Spleen (tissue), 7 donors: Measurements from ENCODE around the gene LRRC75A.

Source experiments
- POLR2AphosphoS5 ChIP-seq, 3 donors: sonication (generic); formaldehyde crosslinking; IDR thresholded peaks; one replicate each; pipeline ENCODE4 v1.5.1; 2017; ENCODE audit warnings: antibody characterized with exemption in 3 of 3
- TF ChIP-seq, protein P1 (sequence below), 11 experiments: fragments of 200-600 bp in 7 of 11; fragments of 450-650 bp in 4 of 11; sonication (generic) in 4 of 11; IDR thresholded peaks in 8 of 11; conservative IDR thresholded peaks in 3 of 11; 1 replicate in 7 of 11; 2 replicates in 4 of 11; pipeline versions ENCODE4 v1.4.0 to v1.8.0; 2016 to 2021; ENCODE audit warnings: antibody characterized with exemption in 11 of 11, inconsistent platforms in 4 of 11, mild to moderate bottlenecking in 1 of 11
- donor health status: DM: no; HTN: no; CAD: no; lungs with moderate emphysema.
- donor health status: DM: no; HTN: no; CAD: no.
- donor health status: DM: no; HTN: no; CAD: no.

DNA sequence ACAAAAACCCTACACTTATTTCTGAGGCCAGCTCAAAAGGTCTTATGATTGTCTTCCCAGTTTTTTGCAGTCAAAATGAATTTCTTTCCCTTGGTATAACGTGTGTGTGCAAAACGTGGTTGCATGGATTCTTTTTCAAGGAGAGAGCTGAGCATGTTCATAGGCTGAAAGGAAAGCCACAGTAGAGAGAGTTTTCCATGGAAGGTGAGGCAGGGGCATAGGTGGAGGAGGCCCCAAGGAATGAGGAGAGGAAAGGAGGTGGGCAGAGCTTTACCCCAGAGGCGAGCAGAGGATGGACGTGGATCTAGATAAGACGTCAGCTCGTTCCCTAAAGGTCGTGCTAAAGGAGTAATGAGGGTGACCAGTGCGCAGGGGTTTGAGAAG lies 53.8 kb downstream of the LRRC75A start:
- TF ChIP-seq, protein P1, sequence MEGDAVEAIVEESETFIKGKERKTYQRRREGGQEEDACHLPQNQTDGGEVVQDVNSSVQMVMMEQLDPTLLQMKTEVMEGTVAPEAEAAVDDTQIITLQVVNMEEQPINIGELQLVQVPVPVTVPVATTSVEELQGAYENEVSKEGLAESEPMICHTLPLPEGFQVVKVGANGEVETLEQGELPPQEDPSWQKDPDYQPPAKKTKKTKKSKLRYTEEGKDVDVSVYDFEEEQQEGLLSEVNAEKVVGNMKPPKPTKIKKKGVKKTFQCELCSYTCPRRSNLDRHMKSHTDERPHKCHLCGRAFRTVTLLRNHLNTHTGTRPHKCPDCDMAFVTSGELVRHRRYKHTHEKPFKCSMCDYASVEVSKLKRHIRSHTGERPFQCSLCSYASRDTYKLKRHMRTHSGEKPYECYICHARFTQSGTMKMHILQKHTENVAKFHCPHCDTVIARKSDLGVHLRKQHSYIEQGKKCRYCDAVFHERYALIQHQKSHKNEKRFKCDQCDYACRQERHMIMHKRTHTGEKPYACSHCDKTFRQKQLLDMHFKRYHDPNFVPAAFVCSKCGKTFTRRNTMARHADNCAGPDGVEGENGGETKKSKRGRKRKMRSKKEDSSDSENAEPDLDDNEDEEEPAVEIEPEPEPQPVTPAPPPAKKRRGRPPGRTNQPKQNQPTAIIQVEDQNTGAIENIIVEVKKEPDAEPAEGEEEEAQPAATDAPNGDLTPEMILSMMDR (IDR thresholded peaks at IDR 0.05 in 8 of 11, conservative IDR thresholded peaks at IDR 0.05 in 3 of 11), result no peak
- TF ChIP-seq POLR2AphosphoS5 (IDR thresholded peaks at IDR 0.05), result no peak
